Mucosa of stomach (tissue), 1 donor: ENCODE measurements around the gene GPATCH8.

Source experiments
- H3K27me3 ChIP-seq: one replicate; pipeline ENCODE4 v1.7.0; 2013; ENCODE audit warnings: mild to moderate bottlenecking, low read length; ENCODE audit not compliant: control insufficient read depth, insufficient read depth
- H3K36me3 ChIP-seq: one replicate; pipeline ENCODE4 v1.7.0; 2013; ENCODE audit warnings: low read length; ENCODE audit not compliant: control insufficient read depth, insufficient read depth
- H3K4me1 ChIP-seq: one replicate; pipeline ENCODE4 v1.7.0; 2013; ENCODE audit warnings: mild to moderate bottlenecking, low read length; ENCODE audit not compliant: control insufficient read depth, insufficient read depth
- H3K4me3 ChIP-seq: one replicate; pipeline ENCODE4 v1.7.0; 2013; ENCODE audit warnings: low read length
- H3K9ac ChIP-seq: one replicate; pipeline ENCODE4 v1.7.0; 2013; ENCODE audit warnings: mild to moderate bottlenecking, low read length, moderate library complexity
- H3K9me3 ChIP-seq: one replicate; pipeline ENCODE4 v1.7.0; 2013; ENCODE audit warnings: mild to moderate bottlenecking, low read length, moderate library complexity; ENCODE audit not compliant: control insufficient read depth
- donor health status: Pancreatic carcinoma.

The GPATCH8 gene

DNA sequence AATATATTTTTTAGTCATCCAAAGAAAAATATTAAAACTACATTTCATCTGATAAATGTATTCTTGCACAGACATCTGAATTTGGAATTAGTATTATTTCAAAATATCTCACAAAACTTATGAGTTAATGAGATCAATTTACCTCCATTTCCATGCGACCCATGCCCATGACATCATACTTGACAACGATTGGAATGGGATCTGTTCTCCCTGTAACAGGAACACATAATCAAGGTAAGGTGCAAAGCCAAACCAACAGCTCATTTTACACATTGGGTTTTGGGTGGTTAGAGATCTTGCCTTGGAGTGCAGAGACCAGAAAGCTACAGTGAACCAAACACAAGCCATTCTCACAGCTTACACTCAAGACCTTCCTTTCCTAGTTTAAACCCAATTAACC is 66.9 kb downstream of the GPATCH8 start:
- Histone ChIP-seq H3K9me3 (no peaks in the 10 kb centered on the region), H3K36me3 (no peaks in the 10 kb centered on the region), H3K4me1 (no peaks in the 10 kb centered on the region), H3K9ac (no peak overlapping the region), H3K4me3 (no peak overlapping the region), H3K27me3 (no peaks in the 10 kb centered on the region)

GRCh38 chr17:44432254-44433157 is 70.7 kb downstream of the GPATCH8 start:
- Histone ChIP-seq H3K9me3 (no peaks in the 10 kb centered on the region), H3K36me3 (no peaks in the 10 kb centered on the region), H3K27me3 (no peaks in the 10 kb centered on the region), H3K9ac (no peak overlapping the region), H3K4me3 (no peak overlapping the region), H3K4me1 (no peaks in the 10 kb centered on the region)

- no peaks in the 10 kb centered on the region for H3K27me3 ChIP-seq
- no peaks in the 10 kb centered on the region for H3K9me3 ChIP-seq
- H3K4me3 ChIP-seq: no peak overlapping the region
- no peak overlapping the region for H3K9ac ChIP-seq
- no peaks in the 10 kb centered on the region for H3K36me3 ChIP-seq
- no peaks in the 10 kb centered on the region for H3K4me1 ChIP-seq
Observed at GRCh38 chr17:44424828-44425461, 78.3 kb downstream of the GPATCH8 start.

DNA sequence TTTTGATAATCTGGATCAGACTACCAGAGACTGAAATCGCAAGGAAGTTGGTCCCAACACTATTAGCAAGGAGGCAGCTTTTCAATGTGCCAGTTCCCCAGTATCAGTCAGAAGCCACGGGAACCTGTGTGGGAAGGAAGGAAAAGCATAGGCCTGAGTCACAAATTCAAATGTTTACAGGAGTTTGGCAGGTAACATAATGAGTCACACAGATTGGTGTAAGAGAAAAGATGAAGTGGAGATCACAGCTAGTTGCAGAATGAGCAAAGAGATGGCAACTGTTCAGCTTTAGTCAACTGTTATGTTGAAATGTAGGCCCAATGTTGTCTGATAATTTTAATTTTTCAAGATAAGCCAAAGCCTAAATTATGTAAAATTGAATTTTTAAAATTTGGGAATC is 85.7 kb downstream of the GPATCH8 start:
- Histone ChIP-seq H3K9me3 (no peaks in the 10 kb centered on the region), H3K27me3 (no peaks in the 10 kb centered on the region), H3K9ac (no peak overlapping the region), H3K4me1 (peaks cover 4% of the 10 kb centered on the region), H3K4me3 (no peak overlapping the region), H3K36me3 (no peaks in the 10 kb centered on the region)

DNA sequence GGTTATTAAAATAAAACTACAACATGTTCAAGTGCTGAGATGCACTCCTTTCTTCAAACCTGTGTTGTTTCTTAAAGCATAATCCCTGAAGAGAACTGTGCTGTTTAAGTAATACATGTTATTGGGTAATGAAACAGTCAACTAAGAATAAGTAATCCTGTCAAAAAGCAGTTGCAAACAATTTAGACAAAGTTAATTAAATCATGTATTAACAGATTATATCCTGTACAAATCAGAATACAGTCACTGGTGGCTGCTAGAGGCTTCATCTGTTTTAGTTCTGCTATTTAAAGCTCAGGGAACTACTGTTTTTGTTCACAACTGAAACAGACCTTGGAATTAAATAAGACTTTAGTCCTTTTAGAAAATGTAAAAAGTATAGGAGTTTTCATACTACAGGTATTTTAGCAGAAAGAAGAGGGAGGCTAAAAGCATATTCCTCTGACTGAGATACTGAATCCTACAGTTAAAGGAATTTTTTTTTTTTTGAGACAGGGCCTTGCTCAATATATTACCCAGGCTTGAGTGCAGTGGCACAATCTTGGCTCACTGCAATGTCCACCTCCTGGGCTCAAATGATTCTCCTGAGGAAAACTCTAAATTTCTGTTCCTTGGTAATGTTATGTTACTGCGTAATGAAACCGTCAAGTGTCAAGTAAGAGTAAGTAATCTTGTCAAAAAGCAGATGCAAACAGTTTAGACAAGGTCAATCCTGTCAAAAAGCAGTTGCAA is 86.5 kb downstream of the GPATCH8 start:
- H3K36me3 ChIP-seq: no peaks in the 10 kb centered on the region
- H3K9ac ChIP-seq: no peak overlapping the region

DNA sequence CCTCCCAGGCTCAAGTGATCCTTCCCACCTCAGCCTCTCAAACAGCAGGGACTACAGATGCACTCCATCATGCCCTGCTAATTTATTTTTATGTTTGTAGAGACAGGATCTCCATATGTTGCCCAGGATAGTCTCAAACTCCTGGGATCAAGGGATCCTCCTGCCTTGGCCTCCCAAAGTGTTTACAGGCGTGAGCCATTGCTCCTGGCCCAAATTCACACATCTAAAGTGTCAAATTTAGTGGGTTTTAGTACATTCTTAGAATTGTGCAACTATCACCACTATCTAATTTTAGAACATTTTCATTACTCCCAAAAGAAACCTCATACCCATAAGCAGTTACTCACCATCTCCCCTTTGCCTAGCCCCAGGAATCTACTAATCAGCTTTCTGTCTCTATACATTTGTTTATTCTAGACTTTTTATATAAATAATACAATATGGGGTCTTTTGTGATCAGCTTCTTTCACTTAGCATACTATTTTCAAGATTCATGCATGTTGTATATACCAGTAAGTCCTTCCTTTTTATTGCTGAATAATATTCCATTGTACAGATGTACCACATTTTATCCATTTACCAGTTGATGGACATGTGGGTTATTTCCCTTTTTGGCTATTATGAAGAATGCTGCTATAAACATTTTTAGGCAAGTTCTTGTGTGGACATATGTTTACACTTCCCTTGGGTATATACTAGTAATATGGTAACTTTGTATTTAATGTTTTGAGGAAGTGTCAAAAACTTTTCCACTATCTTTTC is 88.6 kb downstream of the GPATCH8 start:
- Histone ChIP-seq H3K27me3 (no peaks in the 10 kb centered on the region), H3K9ac (no peak overlapping the region), H3K9me3 (no peaks in the 10 kb centered on the region), H3K4me3 (no peak overlapping the region), H3K4me1 (peaks cover 4% of the 10 kb centered on the region), H3K36me3 (no peaks in the 10 kb centered on the region)

More for the DNA sequence above, 86.5 kb downstream of the GPATCH8 start:
- no peaks in the 10 kb centered on the region for H3K9me3 ChIP-seq
- no peak overlapping the region for H3K4me3 ChIP-seq
- H3K4me1 ChIP-seq: peaks cover 4% of the 10 kb centered on the region
- no peaks in the 10 kb centered on the region for H3K27me3 ChIP-seq

DNA sequence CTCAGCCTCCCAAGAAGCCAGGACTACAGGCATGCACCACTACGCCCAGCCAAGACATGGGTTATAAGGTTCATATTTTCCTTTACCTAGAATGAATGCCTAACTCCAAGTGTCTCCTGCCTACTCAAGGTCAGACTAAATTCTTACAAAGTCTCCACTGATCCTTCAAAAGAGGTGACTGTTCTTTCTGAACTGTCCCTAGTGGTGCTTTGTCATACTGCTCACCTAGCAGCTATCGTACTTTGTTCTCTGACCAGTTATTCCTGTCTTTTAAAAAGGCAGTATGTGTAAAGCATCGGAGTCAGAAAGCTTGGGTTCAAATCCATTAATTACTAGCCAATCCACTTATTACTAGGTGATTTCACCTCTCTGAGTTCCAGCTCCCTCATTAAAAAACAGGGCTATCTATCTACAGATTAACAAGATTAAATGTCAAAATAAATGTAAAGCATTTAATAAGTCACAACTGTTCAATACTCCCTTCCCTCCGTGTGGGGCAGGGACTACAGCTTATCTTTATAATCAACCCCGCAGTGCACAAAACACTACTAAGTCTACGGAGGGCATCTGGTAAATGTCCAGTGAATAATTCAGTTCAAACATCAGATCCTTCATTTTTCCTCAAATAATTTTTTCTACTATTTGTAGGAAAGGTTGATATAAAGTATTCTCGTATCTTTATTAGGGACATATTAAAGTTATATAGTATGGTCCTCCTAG is 93.7 kb downstream of the GPATCH8 start:
- H3K9ac ChIP-seq: no peak overlapping the region
- no peaks in the 10 kb centered on the region for H3K4me1 ChIP-seq
- no peaks in the 10 kb centered on the region for H3K9me3 ChIP-seq
- H3K4me3 ChIP-seq: no peak overlapping the region
- H3K36me3 ChIP-seq: no peaks in the 10 kb centered on the region
- no peaks in the 10 kb centered on the region for H3K27me3 ChIP-seq

- Histone ChIP-seq H3K27me3 (no peaks in the 10 kb centered on the region), H3K9me3 (no peaks in the 10 kb centered on the region), H3K36me3 (no peaks in the 10 kb centered on the region), H3K4me1 (no peaks in the 10 kb centered on the region), H3K4me3 (no peak overlapping the region), H3K9ac (no peak overlapping the region)
Observed at GRCh38 chr17:44408786-44409185, 94.4 kb downstream of the GPATCH8 start.

GRCh38 chr17:44402564-44403172 is 100.5 kb downstream of the GPATCH8 start:
- Histone ChIP-seq H3K9me3 (no peaks in the 10 kb centered on the region), H3K9ac (no peak overlapping the region), H3K4me3 (no peak overlapping the region), H3K27me3 (no peaks in the 10 kb centered on the region), H3K36me3 (no peaks in the 10 kb centered on the region), H3K4me1 (no peaks in the 10 kb centered on the region)

DNA sequence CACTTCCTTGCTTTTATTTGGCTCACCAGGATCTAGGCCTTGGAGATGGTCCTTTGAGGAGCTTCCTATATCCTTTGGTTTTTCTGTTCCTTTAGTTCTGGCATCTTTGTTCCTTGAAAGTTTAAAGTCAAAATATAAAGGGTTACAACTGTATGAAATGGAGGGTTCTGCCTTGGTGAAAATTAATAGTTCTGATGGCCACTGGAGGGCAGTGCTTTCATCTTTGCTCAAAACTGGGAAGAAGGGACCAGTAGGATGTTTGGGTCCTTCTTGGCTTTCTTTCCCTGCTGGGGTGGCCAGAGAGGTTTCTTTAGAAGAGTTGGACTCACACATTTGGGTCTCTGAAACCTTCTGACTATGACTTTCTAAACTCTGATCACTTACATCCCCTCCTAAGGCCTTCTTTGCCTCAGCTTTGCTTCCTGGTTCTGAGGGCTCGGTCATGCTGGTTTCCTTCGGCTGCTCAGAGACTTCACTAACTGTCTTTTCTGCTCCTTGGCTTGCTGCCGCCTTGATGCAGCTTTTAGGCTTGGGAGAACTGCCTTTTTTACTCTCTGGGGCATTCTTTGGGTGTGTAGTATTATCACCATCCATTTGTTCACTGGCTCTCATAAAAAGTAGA is 102.9 kb downstream of the GPATCH8 start:
- Histone ChIP-seq H3K9me3 (no peaks in the 10 kb centered on the region), H3K36me3 (no peaks in the 10 kb centered on the region), H3K27me3 (no peaks in the 10 kb centered on the region), H3K9ac (no peak overlapping the region), H3K4me3 (no peak overlapping the region), H3K4me1 (no peaks in the 10 kb centered on the region)
